Activated CD4-positive, alpha-beta T cell treated with anti-CD3 and anti-CD28 coated beads, Interleukin-2, amount 50 U/mL, for 1 hour (primary cell): ENCODE measurements around the gene IP6K1.
"Not testable (repeated sequence)": the region's sequence is repeated elsewhere in the genome, so short reads cannot be mapped to it uniquely, and the experiment has no call there.

ENCODE experiments used
- DNase-seq: peaks from one replicate; pipeline ENCODE4 v3.0.0-alpha.2; 2020

IP6K1 gene

DNA sequence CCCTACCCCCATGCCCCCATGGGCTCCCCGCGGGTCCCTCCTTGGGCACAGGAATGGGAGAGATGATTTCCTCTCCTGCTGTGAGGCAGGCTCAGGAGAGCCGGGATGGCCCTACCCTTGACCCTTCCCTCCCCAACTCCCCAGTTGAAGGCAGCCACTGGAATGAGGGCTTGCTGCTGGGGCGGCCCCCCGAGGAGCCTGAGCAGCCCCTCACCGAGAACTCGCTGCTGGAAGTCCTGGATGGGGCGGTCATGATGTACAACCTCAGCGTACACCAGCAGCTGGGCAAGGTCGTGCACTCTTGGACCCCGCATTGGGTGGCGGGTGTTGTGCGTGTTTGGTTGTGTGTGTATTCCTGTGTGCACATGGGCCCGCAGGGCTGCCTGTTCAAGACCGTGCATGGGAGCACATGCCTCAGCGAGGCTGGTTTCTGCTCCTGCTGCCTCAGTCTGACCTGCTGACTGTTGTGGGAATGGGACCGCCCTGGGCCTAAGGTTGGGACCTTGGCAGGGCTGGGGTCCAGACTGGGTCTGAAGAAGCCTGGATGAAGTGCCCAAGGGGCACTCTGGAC lies 80.9 kb downstream of the IP6K1 start:
- DNase-seq, result no peak

GRCh38 chr3:49704629-49705028 lies 81.7 kb downstream of the IP6K1 start:
- DNase-seq, result no peak

DNA sequence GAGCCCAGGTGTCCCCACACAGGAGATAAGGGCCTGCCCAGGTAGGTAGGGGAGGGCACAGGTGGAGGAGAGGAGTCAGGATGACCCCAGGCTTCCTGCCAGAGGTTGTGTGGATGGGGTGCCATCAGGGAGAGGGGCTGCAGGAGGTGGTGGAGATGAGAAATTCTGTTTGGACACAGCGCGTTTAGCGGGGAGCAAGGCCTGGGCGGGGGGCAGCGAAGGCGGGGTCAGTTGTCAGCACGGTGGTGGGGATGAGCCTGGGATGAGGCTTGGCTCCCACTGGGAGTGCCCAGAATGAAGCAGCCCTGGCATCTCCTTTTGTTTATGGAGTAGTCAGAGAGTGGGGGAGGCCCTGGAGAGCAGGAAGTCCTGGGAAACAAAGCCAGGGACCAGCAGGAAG lies 82.4 kb downstream of the IP6K1 start:
- no peak for DNase-seq

GRCh38 chr3:49703443-49703927 lies 82.9 kb downstream of the IP6K1 start:
- peak; percentile 66 for DNase-seq

GRCh38 chr3:49702672-49703071 lies 83.7 kb downstream of the IP6K1 start:
- no peak for DNase-seq

GRCh38 chr3:49701388-49702077 lies 84.8 kb downstream of the IP6K1 start:
- no peak for DNase-seq

DNA sequence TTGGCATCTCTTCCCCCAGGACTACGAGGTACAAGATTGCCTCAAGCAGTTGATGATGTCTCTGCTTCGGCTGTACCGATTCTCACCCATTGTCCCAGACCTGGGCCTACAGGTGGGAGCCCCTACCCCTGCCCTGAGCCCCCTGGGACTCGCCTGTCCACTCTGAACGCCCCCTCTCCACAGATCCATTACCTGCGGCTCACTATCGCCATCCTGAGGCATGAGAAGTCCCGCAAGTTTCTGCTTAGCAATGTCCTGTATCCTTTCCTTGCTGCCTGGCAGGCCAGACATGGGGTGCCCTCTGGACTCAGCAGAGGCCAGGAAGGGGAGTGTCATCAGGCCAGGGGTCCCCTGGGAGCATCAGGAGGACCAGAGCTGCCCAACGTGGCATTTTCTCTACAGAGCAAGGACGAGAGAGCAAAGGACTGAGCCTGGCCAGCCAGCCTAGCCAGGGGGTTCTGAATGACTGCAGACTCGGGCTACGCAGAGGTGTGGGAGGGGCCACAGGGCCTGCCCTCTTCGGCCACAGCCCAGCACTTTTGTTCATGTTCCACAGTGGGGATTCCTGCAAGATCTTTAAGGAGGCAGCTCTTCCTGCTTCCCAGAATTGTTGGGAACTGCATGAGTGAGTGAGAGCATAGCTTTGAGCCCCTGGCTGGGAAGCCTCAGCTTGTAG lies 85.8 kb downstream of the IP6K1 start:
- no peak for DNase-seq

- no peak for DNase-seq
Measured at GRCh38 chr3:49700014-49700413, 86.3 kb downstream of the IP6K1 start.

DNA sequence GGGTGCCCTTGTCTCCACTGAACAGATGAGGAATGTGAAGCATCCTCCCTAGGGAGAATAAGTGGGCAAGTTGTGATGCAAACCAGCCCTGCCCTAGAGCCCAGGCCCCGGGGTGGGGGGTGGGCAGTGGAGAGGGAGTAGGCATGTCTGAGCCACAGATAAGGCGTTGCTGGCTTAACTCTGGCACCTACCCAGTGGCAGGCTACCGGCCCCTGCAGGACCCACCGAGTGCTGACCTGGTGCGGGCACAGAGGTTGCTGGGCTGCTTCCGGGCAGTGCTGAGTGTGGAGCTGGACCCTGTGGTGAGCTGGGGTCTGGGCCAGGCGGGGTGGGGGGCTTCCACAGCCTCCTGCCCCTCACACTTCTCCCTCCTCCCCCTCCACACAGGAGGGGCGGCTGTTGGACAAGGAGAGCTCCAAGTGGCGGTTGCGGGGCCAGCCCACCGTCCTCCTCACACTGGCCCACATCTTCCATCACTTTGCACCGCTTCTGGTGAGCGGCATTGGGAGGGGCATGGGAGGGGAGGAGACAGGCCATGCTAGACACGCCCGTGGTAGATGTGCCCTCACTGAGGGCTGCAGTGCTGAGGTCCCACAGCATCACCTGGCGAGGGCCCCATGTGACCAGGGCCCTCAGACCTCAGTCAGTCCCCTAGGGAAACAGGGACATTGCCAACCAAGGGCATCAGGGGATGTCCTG lies 86.9 kb downstream of the IP6K1 start:
- DNase-seq, result no peak

DNA sequence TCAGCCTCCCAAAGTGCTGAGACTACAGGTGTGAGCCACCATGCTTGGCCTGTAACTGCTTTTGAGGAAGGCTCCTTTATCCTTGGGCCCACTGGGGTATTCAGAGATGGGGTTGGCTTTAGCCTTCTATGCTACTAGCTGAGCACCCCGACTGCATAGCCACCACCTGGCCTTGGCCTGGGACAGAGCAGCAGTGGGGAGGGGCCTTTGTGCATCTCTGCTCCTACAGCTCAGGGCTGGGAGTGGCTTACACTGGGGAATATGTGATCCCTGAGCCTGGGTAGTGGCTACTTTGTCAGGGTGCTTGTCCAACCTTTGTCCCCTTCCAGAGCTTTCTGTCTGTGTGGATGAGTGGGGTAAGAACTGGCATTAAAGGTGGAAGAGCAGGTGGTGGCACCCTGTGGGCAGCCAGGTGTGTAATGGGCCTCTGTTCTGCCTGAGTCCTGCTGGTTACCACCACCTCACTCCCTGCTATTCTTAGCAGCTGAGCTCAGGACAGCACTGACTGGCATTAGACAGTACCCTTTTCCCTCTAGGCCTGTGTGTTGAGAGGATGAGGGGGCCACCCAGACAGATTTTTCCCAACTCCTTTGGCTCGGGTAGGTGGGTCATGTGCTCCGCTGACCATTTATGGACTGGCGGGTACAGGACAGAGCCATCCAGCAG lies 90.9 kb downstream of the IP6K1 start:
- DNase-seq, result not testable (repeated sequence)

DNA sequence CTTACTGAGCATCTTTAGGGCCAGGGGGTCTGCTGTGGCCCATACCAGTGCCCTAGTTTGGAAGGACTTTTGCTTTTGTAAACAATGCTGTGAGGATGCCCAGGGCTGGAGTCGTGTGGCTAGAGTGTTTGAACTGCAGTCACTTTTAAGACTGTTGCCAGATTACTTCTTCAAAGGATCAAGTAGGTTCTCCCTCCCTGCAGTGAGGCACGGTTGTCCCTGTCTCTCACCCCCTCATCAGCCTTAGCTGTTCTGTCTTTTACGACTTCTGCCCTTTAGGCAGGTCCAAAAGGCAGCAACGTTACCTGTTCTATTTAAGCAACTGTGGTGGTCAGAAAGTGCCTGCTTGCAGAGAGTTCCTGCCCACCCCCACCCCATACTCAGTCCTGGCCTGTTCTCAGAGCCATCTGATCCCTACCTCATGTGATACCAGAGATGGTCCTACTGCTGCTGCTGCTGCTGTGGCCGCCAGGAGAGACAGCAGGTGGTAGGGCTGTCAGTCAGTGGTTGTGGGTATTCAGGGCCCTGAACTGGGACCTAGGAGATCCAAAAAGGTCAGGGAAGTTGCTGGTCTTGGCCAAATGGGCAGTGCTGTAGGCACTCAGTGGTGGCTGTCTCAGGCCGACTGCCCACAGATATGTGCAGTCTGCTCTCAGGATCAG lies 91.8 kb downstream of the IP6K1 start:
- not testable (repeated sequence) for DNase-seq

- not testable (repeated sequence) for DNase-seq
Measured at GRCh38 chr3:49691481-49691880, 94.9 kb downstream of the IP6K1 start.

DNA sequence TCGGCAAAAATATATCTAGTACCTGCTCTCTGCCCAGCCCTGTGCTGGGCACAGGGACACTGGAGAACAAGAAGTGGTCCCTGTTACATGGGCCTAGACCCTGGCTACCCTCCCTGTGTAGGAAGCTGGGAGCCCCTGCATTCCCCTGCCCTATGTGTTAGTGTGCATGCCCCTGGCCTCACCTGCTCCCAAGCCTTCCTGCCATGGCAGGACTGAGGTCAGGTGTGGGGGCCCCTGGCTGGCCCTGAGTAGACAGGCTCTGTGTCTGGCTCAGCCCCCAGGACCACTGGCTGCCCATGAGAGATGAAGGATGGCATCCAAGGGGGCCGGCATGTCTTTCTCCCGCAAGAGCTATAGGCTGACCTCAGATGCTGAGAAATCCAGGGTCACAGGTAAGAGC lies 95.5 kb downstream of the IP6K1 start:
- not testable (repeated sequence) for DNase-seq

DNA sequence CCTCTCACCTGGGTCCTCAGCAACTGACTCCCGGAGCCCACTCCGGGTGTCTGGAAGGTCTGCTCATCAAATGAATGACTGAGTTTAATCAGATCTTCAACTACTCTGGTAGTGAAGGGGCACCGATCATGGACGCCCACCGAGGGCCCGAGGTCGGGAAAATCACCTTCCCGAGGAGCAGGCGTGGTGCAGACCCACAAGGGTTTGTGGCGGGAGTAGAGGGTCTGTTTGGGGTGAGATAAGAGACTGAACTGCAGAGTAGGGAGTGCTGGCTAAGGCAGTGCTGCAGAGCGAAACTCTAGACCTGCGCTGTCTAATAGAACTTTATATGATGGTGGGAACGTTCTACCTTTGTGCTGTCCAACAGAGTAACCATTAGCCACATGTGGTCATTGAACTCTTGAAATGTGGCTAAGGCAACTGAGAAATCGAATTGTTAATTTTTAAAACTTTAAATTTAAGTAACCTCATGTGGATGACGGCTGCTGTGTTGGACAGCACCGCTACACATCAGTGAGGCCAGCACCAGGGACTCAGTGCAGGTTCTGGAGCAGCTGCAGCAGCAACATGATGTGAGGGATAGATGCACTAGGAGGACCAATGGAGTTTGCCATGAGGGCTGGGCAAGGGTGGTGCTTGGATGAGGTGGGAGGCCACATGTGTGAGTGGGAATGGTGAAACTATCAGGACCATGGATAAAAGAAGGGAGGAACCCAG lies 96.3 kb downstream of the IP6K1 start:
- not testable (repeated sequence) for DNase-seq

DNA sequence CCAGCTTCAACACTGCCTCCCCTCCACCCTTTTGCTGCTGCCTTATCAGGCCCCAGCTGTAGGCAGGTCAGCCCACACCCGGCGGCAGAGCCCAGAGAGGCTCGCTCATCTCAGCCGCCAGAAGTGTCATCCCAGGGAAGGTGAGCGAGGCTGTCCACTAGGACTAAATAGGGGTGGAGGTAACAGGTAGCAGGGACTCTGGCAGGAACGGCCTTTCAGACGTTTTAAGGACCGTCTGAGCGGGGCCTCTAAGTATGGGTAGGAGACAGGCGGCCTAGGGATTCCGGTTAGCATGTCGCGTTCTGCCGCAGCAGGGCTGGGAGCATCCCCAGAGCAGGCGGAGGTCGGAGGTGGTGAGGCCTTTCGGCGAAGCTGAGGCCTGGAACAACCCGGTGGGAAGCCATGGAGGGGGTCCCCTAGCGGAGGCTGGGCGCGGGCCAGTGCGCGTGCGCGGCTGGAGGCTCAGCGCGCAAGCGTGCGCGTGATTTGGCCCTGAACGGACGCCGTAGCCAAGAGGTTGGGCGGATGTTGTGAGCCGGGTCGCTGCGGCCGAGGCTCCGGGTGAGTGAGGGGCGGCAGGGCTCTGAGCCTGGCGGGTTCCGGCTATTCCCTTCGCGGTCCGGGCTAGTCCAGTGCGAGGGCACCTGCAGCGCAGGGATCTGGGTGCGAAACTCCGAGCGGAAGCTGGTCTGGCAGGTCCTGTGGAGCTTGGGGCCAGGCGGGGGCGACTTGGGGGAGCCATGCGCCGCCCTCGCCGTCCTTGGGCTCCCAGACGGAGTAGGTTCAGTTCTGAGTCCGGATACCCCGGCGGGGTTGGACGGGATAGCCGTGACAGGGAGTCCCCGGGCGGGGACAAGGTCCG lies 97.1 kb downstream of the IP6K1 start, which contains the start of the genes MST1 and RNF123:
Gene MST1, minus strand, starts transcription at position 429 of the 862 bp plus-strand sequence. CDS start 783 bp downstream, outside the sequence.
Gene RNF123, plus strand, starts transcription at position 512 of the 862 bp plus-strand sequence. CDS start 1,609 bp downstream, outside the sequence.
- peak; percentile 91 for DNase-seq

GRCh38 chr3:49688338-49689045 lies 97.8 kb downstream of the IP6K1 start:
- not testable (repeated sequence) for DNase-seq

DNA sequence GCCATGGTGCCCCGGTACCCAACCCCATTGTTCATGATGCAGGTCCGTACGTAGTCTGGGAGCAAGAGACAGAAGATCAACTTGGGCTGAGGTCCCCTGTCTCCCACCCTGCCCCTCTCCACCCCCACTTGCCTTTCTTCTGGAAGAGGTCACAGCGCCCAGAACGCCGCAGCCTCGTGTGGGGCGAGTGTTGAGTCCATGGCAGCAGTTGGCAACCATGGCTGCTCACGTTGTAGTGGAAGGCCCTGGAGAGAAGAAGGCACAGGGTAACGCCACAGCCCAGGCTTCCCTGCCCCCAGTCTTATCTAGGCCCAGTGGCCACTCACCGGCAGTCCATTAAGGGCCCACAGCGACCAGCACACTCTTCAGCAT lies 98.9 kb downstream of the IP6K1 start:
- not testable (repeated sequence) for DNase-seq

DNA sequence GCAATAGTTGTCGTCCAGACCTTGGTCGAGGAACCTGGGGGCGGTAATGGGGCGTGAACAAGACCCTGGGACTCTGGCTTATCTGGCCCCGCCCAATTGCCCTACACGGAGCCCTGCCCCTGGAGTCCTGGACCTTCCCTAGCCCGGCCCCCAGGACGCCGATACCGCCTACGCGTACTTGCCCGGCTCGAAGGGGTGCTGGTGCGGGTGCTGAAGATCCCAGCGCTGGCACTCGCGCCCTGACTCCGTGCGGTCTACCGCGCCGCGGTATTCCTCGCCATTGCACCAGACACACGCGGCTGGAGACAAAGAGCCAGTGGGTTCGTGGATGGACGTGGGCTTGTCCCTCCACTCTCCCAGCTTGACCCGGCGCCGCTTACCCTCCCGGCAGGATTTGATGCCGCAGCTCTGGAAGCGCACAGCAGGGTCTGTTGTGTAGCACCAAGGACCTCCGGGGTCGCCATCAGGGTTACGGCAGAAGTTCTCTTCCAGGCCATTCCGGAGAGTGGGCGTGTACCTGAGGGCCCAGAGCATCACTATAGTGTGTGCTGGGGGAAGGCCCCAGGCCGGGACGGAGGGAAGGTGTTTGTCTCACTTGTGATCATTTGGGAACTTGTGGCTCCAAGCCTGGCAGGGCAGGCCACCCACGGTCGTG lies 99.4 kb downstream of the IP6K1 start:
- DNase-seq, result peak; percentile 21

- DNase-seq, result peak; percentile 32
Measured at GRCh38 chr3:49686346-49686745, 100.0 kb downstream of the IP6K1 start.
